ENCODE data around the gene ATP6AP2. TPM values are rescaled to one million over a fixed set of nuclear protein-coding genes. Genes with fewer than 3 reads are reported as not detected.
A peak's percentile ranks its signal among the peaks of the same experiment; 100 is the strongest.
"Not testable (repeated sequence)": the region's sequence is repeated elsewhere in the genome, so short reads cannot be mapped to it uniquely, and the experiment has no call there.

The ATP6AP2 gene, protein sequence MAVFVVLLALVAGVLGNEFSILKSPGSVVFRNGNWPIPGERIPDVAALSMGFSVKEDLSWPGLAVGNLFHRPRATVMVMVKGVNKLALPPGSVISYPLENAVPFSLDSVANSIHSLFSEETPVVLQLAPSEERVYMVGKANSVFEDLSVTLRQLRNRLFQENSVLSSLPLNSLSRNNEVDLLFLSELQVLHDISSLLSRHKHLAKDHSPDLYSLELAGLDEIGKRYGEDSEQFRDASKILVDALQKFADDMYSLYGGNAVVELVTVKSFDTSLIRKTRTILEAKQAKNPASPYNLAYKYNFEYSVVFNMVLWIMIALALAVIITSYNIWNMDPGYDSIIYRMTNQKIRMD
- total RNA-seq, result 111 TPM

DNA sequence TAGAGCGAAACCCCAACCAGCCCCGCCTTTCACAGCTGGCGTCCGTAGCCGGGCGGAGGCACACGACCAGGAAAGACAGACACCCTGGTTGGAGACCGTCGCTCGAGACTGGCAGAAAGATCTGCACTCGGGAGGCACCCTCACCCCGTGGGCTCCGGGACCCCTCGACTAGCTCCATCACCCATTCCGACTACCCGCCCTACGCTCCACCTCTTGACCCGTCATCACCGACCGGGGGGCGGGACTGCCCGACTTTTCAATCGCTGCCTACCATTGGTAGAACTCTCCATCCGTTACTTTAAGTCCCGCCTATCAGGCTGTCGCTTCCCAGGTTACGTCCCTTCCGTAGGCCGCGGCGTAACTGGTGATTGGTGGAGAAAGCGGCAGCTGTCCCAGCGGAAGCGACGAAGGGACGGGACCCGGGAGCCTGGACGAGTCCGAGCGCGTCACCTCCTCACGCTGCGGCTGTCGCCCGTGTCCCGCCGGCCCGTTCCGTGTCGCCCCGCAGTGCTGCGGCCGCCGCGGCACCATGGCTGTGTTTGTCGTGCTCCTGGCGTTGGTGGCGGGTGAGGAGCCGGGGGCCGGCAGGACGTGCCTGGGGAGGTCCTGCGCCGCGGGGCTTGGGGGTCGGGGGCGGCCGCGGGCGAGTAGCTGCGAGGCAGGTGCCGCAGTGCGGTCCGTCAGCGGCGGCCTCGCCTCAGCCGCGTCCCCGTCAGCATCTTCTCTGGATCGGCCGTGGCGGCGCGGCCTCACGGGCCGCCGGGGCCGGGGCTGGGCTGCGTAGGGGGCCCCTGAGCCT is at the start of gene ATP6AP2:
TSS of gene ATP6AP2 (plus strand) at position 434 of the 799 bp plus-strand sequence. CDS start at position 530, 96 bp downstream.
- peak; percentile 92 for DNase-seq (ENCODE audit: low spot score)

DNA sequence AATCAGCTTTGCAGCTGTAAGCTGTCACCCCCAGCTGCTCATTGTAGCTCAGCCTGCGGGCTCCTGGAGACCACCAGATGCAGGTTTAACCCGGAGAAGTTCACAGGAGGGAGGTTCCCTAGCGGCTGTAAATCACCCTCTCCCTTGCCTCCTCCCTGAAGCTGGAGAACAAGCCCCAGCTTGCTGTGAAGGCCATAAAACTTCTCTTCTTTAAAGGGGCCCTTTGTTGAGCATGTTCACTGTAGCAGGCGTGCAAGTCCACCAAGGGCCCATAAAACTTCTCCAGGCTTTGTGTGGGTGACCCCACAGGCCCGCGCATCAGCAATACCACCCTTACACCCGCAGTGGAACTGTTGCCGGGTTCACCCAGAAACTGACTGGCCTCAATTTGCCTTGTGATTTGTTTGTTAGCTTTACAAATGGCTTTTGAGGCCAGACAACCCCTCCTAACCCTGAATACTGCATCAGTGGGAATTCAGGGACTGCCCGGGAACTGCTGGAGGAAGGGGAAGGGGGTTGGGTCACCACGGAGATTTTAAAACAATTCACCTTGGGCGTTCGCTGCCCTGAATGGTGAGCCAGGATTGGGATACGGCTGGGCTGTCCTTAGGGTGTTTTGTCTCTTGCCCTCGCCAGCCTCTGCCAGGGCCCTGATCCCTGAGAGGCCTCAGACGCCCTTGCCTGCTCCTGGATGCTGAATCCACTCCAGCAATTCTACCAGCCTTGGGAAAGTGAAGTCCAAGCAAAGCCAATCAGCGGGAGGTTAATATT is 49.5 kb upstream of the ATP6AP2 start:
- no peak for DNase-seq (ENCODE audit: low spot score)

DNA sequence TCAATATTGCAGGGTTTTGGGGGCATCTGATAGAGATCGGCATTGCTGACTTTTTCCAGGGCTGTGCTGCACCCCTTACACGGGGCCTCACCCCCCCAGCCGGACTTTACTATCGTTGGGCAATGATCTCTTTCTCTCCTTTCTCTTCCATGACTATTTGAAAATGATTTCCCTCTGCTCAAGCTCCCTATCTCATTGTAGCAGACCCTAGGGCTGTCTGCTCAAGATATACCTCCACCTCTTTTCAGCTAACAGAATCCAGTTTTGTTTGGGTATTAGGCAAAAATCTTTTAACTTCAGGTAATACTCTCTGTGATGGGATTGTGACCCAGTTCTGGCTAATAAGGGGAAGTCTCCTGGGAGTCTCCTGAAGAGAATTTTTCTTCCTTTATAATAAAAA is 43.5 kb upstream of the ATP6AP2 start:
- no peak for DNase-seq (ENCODE audit: low spot score)

DNA sequence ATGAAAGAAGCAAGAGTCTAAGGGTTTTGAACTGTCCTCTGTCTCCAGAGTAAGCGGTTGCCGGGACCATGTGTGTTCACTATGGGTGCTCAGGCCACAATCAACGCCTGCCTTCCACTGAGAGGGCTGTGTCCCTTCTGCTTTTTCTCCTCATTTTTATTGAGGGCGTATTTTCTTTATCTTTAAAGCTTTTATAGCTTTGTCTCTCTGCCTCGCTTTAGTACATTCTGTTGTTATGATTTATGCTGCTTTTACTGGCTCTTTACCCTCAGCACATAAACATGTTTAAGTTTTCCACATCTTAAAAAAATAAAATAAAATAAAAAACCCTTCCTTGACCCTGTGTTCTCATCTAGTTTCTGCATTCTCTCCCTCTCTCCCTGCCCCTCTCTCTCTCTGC is 42.4 kb upstream of the ATP6AP2 start:
- no peak for DNase-seq (ENCODE audit: low spot score)

DNA sequence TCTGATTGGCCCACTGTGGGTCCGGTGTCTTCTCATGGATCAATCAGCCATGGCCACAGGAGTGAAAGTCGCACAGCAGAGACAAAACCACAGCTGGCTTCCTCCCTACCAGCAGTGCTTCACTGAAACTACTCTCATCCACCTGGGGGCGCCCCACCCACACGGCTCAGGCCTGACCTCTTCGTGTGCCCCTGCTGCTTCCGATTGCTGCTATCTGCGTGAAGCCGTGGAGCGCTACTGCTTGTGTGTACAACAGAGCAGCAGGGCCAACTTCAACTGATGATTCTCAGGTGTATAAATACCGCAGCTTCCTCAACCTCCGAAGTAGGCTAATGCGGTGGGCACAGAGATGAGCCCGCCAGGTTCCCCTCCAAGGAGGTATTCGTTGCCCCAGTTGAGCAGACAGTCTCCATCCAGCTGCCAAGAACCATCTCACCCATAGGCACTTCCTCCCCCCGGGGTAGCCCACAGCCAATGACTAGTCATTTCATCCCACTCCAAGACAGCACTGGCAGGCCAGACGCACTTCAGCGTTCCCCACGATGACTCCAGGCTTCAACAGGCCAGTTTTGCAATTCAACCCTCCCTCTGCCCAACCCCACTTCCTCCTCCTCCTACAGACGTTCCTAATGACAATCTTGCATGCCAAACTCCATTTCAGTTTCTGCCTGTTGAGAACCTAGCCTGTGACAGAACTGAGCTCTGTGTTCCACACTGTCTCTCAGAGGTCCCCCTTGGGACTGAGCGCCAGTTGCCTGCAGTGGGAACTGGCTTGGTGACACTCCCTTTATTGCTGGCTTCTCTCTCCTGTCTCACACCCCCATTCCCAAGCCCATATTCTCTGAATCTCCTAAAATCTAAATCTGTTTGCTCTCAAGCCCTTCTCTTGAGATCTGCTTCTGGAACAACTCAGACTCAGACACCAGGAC is 41.3 kb upstream of the ATP6AP2 start:
- no peak for DNase-seq (ENCODE audit: low spot score)

DNA sequence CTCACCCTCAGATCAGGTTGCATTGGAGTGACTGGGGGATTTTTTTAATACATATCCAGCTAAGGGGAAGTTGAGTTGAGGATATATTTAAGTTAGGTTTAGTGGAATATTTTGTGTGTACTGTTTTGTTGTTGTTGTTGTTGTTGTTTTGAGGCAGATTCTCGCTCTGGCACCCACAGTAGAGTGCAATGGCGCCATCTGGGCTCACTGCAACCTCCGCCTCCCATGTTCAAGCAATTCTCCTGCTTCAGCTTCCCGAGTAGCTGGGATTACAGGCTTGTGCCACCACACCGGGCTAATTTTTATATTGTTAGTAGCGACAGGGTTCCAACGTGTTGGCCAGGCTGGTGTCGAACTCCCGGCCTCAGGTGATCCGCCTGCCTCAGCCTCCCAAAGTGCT is 38.6 kb upstream of the ATP6AP2 start:
- no peak for DNase-seq (ENCODE audit: low spot score)

DNA sequence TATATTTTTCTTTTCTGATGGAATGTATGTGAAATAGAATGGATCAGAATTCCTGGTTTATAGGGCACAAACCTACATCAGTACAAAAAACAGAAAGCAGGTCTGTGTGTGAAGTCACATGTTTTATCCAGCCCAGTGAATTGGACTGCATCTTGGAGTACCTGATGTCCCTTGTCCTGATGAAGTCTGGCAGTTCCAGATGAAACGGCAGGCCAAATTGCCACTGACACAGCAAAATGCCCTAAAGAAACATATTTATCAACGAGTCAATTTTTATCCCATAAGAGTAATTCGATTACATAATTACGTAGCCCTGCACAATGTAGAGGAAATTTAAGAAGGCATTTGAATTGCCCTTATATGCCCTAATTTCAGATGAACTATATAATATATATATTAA is 37.8 kb upstream of the ATP6AP2 start:
- no peak for DNase-seq (ENCODE audit: low spot score)

DNA sequence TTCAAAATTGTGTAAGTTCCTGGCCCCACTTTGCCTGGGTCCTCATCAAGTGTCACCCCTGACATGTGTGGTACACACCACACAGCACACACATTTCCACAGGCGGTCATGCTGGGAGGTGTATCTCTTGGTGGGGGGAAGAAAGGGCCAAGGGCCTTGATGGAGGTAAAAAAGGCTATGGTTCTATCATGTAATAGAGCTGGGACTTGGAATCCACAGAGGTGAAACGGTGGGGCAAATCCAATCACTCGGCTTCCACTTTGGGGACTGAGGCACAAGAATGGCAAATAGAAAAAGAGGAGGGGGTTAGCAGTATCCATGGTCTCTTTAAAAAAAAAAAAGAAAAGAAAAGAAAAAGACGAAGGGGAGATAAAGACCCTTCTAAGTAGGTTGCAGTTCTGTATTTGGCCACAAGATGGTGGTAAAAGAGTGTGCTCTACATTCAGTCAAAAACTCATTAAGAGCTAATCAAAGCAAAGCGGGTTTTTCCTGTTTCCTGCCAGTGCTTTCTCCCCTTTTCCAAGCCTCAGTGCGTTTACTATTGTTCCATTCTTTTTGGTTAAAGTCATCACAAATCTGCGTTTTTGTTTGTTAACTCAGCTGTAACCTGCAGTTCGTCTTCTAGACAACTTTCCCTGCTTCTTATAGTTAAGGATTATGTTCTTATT is 37.0 kb upstream of the ATP6AP2 start:
- no peak for DNase-seq (ENCODE audit: low spot score)

DNA sequence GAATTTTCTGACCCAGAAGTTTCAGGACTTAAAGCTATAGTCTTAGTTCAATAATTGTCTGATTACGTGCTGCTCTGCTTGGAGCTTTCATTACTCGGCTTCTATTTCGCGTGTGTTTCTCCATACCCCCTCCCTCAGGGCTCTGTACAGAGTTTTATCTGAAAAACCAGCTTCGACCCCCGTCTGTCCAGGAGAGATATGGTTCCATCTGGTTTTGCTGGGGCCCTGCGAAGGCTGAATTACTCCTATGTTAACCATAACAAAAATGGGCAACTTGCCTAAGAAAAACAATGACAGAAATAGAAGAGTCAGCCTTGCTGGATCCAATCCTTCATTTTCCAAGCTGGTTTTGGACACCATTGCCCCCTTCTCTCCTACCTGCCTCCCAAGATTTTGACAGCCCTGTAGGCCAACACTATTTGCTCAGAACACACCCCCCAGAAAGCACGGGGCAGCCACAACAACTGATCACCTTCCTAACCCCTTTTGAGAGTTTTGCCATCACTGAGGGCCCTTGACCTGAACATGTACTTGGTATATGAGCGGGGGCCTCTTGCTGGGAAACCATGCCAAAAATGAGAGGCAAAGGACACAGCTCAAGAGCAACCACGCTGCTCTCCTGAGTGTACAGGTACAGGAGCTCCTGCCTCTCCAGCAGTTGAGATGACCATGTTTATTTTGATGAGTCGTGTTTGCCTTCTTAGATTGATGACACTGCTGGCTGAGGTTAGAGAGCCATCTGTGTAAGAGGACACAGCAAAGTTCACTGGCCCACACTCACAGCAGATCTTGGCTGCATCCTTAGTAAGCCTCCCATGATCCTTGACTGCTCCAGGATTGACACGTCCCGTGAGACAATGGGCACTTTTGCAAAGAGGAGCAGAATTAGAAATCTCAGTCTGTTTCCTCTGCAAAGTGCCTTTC is 36.2 kb upstream of the ATP6AP2 start:
- DNase-seq (ENCODE audit: low spot score), result no peak

DNA sequence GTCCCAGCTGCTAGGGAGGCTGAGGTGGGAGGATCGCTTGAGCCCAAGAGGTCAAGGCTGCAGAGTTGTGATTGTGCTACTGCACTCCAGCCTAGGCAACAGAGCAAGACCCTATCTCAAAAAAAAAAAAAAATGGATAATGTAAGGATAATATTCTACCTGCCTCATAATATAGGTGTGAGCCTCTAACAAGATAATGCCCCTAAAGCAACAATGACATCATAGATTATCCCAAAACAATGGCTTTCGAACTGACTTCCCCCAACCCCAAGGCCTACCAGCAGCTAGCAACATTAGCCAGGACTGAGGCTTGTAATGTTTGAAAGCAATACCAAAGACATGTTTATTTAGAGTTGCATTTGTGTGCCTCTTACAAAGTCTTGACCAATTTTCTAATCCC is 33.9 kb upstream of the ATP6AP2 start:
- no peak for DNase-seq (ENCODE audit: low spot score)

DNA sequence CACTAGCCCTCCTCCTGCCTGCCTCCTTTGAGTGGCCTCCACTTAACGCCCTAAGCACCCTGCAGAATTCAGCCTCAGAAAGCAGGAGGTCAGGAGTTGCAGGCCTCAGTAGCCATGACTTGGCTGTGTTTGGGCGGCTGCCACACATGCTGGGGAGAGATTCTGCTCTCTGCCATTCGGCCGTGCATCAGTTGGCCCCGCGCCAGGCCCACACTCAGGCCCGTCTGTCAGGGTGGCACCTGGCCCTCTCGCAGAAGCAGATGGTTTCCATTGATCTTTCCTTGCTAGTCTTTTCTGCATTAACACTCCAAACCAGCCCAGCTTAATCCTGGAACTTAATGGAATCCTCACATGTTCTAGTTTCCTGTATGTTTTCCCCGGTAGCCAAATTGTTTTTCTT is 30.7 kb upstream of the ATP6AP2 start:
- DNase-seq (ENCODE audit: low spot score), result no peak

DNA sequence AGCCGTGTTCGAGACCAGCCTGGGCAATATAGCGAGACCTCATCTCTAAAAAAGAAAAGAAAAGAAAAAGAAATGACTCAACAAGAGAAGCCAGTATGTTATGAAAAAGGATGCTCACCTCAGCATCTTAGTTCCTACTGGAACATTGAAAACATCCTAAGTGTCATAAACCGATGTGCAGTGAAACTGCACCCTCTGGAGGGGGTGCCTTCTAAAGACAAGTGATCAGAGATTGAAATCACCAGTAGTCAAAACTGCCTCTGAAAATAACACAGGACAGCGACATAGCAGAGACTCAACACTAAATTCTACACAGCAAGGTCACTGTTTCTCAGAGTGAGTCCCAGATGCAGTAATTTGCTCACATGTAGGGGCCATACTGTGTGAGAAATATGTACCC is 28.0 kb upstream of the ATP6AP2 start:
- DNase-seq (ENCODE audit: low spot score), result no peak

DNA sequence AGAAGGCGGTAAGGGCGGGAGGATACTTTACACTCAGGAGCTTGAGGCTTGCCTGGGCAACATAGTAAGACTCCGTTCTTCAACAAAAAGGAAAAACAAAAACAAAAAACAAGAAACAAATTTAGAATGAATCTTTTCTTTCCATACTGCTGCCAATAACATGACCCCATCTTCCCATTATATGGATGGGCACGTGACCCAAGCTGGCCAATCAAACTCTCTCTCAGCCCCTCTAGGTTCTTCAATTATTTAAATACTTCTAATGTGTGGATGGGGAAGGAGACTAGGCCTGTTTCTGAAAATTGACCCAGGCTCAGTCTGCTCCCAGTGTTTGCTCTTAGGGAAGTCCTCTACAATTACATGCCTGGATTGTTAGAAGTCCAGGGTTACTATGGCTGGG is 22.2 kb upstream of the ATP6AP2 start:
- no peak for DNase-seq (ENCODE audit: low spot score)

DNA sequence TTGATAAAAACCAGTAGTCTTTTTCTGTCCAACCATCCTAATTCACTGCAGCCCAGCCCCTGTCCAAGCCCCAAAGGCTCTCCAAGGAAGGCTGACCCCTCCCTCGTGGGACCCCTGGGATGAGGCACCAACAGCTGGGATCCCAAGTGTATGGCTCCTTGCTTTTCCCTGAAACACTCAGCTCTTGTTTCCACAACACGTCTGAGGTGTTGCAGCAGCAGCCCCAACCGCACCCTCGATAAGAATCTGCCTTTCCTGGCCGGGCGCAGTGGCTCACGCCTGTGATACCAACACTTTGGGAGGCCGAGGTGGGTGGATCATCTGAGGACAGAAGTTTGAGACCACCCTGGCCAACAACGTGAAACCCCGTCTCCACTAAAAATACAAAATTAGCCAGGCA is 17.0 kb upstream of the ATP6AP2 start:
- no peak for DNase-seq (ENCODE audit: low spot score)

DNA sequence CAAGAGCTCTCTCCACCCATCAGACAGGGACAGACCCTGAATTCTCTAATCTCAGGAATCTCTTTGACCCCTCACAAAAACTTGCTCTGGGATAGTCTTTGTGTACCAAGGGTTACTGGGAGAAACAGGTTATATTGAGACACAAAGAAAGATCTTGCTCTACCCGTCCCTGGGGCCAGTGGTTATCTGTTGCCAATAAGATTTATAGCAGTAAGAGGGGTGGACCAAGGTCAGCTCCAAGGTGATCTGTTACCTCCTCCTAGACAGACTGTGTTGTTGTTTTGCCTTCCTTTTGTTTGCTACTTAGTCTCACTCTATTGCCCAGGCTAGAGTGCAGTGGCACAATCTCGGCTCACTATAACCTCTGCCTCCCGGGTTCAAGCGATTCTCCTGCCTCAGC is 16.3 kb upstream of the ATP6AP2 start:
- no peak for DNase-seq (ENCODE audit: low spot score)

DNA sequence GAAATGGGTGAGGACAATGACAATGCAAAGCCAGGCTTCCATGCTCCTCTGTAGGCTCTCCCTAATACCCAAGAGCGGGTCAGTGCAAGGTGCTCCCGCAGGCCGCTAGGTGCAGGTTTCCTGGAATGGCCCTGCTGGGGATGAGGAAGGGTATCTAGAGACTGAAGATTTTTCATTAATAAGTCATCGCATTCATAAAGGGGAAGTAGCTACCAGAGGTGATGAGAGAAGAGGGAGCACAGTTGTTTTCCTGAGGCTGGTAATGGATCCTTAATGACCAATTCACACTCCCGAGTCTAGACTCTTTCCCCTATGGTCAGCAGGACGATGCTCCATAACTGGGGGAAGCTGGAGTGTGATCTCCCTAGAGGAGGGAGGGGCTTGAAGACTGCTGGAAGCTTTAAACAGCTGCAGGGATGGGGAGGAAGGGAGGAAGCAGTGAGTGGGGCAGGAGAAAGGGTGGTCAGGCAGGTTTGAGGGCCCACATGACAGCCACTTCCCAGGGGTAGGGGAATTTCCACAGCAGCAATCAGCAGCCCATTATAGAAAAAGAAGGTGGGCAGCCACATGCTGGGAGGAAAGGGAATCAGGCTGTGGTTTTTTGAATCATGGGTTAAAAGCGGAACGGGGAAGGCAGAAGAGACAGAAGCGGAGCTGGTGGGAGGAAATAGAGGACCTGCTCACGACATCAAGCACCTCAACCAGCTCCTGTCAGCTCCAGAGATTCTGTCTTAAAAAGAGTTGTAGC is 10.2 kb upstream of the ATP6AP2 start:
- no peak for DNase-seq (ENCODE audit: low spot score)

DNA sequence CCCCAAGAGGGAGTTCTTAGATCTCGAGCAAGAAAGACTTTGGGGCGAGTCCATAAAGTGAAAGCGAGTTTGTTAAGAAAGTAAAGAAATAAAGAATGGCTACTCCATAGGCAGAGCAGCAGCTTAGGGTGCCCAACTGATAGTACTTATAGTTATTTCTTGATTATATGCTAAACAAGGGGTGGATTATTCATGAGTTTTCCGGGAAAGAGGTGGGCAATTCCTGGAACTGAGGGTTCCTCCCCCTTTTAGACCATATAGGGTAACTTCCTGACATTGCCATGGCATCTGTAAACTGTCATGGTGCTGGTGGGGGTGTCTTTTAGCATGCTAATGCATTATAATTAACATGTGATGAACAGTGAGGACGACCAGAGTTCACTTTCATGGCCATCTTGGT is 9.6 kb upstream of the ATP6AP2 start:
- DNase-seq (ENCODE audit: low spot score), result not testable (repeated sequence)

DNA sequence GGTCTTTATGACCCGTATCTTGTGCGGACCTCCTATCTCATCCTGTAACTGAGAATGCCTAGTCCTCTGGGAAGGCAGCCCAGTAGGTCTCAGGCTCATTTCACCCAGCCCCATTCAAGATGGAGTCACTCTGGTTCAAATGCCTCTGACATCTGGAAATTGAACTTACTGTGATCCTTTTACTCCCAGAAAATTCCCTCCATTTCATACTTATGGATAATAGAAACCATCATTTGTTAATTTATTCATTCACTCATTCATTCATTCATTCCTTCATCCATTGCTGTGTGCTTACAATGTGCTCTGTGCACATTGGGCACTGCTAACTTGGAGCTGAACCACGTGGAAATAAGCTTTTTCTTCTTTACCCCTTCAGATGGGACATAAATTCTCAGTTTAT is 9.2 kb upstream of the ATP6AP2 start:
- DNase-seq (ENCODE audit: low spot score), result no peak

DNA sequence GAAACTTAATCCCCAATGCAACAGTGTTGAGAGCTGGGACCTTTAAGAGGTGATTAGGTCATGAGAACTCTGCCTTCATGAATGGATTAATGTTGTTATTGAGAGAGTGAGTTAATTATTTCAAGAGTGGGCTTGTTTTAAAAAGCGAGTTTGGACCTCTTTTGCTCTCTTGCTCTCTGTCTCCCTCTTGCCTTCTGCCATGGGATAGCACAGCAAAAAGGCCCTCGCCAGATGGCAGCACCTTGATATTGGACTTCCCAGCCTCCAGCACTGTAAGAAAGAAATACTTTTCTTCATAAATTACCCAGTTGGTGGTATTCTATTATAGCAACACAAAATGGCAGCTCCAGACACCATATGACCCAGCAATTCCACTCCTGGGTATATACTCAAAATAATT is 7.0 kb upstream of the ATP6AP2 start:
- no peak for DNase-seq (ENCODE audit: low spot score)

All from mucosa of gallbladder (tissue), 1 donor.